Psoas muscle (tissue), 8 donors: ENCODE results near the gene SCAMP3. TPM values are rescaled to one million over a fixed set of nuclear protein-coding genes. Genes with fewer than 3 reads are reported as not detected.

Source experiments
- ATAC-seq, 4 donors: fragments of 200-7000 bp; cut with Tn5 transposase; one replicate each; pipeline ENCODE4 v1.9.1; 2020; ENCODE audit warnings: moderate library complexity in 3 of 4, mild to moderate bottlenecking in 2 of 4
- DNase-seq, 2 donors: peaks; one replicate each; pipeline ENCODE4 v3.0.0-alpha.2; 2020
- H3K27ac ChIP-seq: fragments of 200-600 bp; one replicate; pipeline ENCODE4 v1.8.0; 2022
- H3K27me3 ChIP-seq, 3 donors: fragments of 200-600 bp in 1 of 3; one replicate each; pipeline versions ENCODE4 v1.6.1 to v1.8.0; 2013 to 2022; ENCODE audit warnings: low read length in 2 of 3, mild to moderate bottlenecking in 2 of 3, moderate library complexity in 1 of 3; ENCODE audit not compliant: insufficient read depth in 3 of 3
- H3K36me3 ChIP-seq, 2 donors: fragments of 200-600 bp in 1 of 2; one replicate each; pipeline versions ENCODE4 v1.6.1 to v1.8.0; 2013 to 2022; ENCODE audit warnings: low read depth in 1 of 2, mild to moderate bottlenecking in 1 of 2, moderate library complexity in 1 of 2; ENCODE audit not compliant: insufficient read depth in 1 of 2
- H3K4me1 ChIP-seq: fragments of 200-600 bp; one replicate; pipeline ENCODE4 v1.8.0; 2022
- H3K4me3 ChIP-seq: fragments of 200-600 bp; one replicate; pipeline ENCODE4 v1.8.0; 2022; ENCODE audit warnings: mild to moderate bottlenecking
- H3K9me3 ChIP-seq: fragments of 200-600 bp; one replicate; pipeline ENCODE4 v1.8.0; 2022
- WGBS, 3 donors: extraction: QIAGEN DNeasy Blood & Tissue Kit; methylation state at CpG; one replicate each; pipeline versions ENCODE4 v1.1.6 to v1.1.7; 2013; 5-methylcytosine and 5-hydroxymethylcytosine counted together
- intact Hi-C, 2 donors: fragments of 100-400 bp; cut with DNase I; formaldehyde crosslinking; loops; one replicate each; pipeline versions ENCODE4 v1.11.0 to v1.14.2; 2022
- polyA plus RNA-seq, 3 donors: library from polyadenylated mRNA; stranded (reverse); fragments of 200-250 nt; gene quantifications; one replicate each; pipeline ENCODE4 v1.2.3, GENCODE V29; 2013
- total RNA-seq, 4 donors: library from RNA; stranded (reverse); fragmentation: NEBNext Ultra II Directional in 2 of 4; extraction: Animal tissue kit (Norgen Biotek cat#: 25700) in 2 of 4; gene quantifications; one replicate each; pipeline versions ENCODE4 v1.2.1 to v1.2.4, GENCODE V29; 2021 to 2023
- TF ChIP-seq, protein P1 (sequence below): fragments of 200-600 bp; IDR thresholded peaks from one replicate; pipeline ENCODE4 v1.8.0; 2022; ENCODE audit warnings: antibody characterized with exemption
- donor health status: healthy with polysubstance abuse.
- donor health status: DM: no; HTN: no; CAD: no; lungs with moderate emphysema.
- donor health status: Bipolar disorder and iron deficiency.
- donor health status: healthy.
- donor health status: DM: yes; HTN: yes; CAD: no.
- donor health status: DM: no; HTN: no; CAD: no.
- donor health status: DM: no; HTN: no; CAD: no.
- donor health status: DM: yes; HTN: yes; CAD: no.

SCAMP3 gene
- total and polyA plus RNA-seq, 7 donors = 49.5 to 159 (median 70.7) TPM

DNA sequence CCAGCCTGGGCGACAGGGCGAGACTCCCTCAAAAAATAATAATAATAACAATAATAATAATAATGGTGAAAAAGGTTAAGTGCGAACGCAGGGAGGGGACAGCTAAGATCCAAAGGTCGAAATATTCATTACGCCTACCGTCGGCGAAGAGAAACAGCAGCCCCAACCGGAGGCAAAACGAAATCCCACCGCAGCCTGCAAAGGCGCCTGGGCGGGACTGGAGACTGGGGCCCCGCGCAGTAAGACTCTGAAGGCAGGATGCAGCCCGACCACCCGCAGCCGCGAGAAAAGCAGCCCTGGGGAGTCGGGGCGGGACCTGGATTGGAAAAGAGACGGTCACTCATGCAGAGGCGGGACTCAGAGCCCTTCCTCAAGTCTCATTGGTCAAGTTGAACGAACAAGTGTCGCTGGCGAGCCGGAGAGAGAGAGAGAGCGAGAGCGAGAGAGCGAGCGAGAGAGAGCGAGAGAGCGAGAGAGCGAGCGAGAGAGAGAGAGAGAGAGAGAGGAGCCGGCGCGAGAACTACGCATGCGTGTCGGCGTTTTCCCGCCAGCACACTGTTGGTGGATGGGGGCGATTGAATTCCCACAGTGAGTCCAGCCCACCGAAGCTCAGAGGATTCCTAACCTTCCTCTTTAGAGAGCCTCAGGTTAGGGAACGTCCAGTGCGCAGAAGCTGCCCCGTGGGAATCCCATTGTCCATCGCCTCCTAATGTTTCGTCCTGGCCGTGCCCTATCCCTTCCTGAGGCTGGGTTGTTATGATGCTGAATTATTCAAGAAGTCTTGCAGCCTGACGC is 17.6 kb downstream of the SCAMP3 start:
- Histone ChIP-seq H3K4me3 (peak overlapping the region; percentile 69), H3K36me3 (peaks cover 0 to 23% of the 10 kb centered on the region in 2 donors), H3K4me1 (peaks cover 16% of the 10 kb centered on the region), H3K27ac (peak overlapping the region; percentile 91), H3K9me3 (no peaks in the 10 kb centered on the region), H3K27me3 (no peaks in the 10 kb centered on the region)
- TF ChIP-seq, protein P1, sequence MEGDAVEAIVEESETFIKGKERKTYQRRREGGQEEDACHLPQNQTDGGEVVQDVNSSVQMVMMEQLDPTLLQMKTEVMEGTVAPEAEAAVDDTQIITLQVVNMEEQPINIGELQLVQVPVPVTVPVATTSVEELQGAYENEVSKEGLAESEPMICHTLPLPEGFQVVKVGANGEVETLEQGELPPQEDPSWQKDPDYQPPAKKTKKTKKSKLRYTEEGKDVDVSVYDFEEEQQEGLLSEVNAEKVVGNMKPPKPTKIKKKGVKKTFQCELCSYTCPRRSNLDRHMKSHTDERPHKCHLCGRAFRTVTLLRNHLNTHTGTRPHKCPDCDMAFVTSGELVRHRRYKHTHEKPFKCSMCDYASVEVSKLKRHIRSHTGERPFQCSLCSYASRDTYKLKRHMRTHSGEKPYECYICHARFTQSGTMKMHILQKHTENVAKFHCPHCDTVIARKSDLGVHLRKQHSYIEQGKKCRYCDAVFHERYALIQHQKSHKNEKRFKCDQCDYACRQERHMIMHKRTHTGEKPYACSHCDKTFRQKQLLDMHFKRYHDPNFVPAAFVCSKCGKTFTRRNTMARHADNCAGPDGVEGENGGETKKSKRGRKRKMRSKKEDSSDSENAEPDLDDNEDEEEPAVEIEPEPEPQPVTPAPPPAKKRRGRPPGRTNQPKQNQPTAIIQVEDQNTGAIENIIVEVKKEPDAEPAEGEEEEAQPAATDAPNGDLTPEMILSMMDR = peak; percentile 28
- intact Hi-C loops = no loop called here
- peak; percentile 97 to 98 for DNase-seq
- peak; percentile 93 to 95 (median 94) for ATAC-seq
- WGBS, 3 donors = 0% methylated on average over 49 to 53 of the region's 53 CpGs

DNA sequence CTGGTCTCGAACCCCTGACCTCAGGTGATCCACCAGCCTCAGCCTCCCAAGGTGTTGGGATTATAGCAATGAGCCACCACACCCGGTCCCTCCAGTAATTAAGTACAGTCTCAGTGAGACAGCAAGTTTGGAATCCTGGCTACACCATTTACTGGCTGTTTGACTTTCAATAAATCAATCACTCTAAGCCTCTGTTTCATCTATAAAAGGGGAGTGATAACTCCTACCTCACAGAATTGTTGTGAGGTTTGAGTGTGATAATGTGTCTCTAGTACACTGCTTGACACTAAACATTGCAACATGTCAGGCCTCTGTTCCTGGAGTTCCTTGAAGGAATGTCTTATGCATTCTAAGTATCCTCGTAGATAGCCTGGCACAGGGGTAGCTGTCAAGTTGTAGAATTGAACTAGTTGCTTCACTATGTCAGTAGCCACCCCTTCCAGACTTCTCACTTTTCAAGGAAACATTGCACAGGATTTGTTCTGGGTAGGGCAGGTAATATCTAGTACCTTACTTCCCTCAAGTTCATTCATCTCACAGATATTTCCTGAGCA is 19.3 kb downstream of the SCAMP3 start:
- 66 to 90% (median 73%) methylated on average over 3 of the region's 3 CpGs for WGBS, 3 donors
- Histone ChIP-seq H3K36me3 (peaks cover 0 to 14% of the 10 kb centered on the region in 2 donors), H3K4me1 (peaks cover 16% of the 10 kb centered on the region), H3K27me3 (no peaks in the 10 kb centered on the region), H3K27ac (peak overlapping the region; percentile 91), H3K4me3 (peak overlapping the region; percentile 69), H3K9me3 (no peaks in the 10 kb centered on the region)
- ATAC-seq = no peak
- no peak for DNase-seq
- TF ChIP-seq, protein P1 = no peak
- intact Hi-C loops = no loop called here

DNA sequence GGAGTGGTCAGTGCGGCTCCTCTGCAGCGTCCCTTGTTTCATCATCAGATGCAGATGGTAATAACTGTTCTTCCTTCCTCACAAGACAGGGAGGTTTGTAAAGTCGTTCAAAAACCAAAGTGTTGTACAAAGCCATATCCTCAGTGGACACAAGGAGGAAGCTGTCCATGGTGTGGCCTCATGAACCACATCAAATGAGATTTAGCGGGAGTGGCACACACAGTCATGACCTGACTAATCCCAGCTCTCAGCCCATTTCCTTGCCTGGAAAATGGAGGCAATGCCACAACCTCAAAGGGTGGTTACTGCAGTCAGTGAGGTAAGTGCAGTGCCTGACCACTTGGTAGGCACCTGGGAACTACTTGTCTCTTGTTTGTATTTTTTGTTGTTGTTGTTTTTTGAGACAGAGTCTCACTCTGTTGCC is 20.3 kb downstream of the SCAMP3 start:
- intact Hi-C loops = no loop called here
- H3K27me3 ChIP-seq = no peaks in the 10 kb centered on the region
- TF ChIP-seq, protein P1 = no peak
- H3K4me3 ChIP-seq = no peak overlapping the region
- no peak for DNase-seq
- 59 to 67% (median 61%) methylated on average over 4 of the region's 4 CpGs for WGBS, 3 donors
- no peak overlapping the region for H3K27ac ChIP-seq
- no peaks in the 10 kb centered on the region for H3K9me3 ChIP-seq
- no peak for ATAC-seq
- peaks cover 16% of the 10 kb centered on the region for H3K4me1 ChIP-seq
- peaks cover 2 to 12% of the 10 kb centered on the region in 2 donors for H3K36me3 ChIP-seq

DNA sequence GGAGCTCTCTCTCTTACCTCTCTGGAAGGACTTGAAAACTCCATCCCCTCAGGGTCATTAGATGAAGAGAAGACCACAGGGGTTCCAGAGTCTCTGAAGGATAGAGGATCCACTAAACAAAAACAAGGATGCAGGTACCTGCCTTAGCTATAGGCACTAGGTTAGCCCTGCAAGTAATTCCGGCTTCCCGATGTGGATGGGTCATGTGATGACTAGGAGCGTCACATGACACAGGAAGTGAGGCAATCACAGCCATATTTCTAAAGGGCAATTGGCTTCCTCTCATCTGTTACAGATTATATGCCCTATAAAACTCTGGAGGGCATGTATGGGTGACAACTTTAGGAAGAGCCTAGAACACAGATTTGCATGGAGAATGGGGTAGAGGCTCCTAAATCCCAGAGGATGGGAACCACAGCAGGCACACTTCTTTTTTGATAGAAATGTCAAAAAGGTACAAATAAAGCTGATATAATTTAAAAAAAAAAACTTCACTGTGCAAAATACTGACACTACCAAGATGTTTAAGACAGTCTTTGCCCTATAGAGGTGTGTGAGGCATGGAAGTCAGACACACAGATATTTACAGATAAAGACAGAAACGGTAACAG is 21.0 kb downstream of the SCAMP3 start:
- DNase-seq (no peak), ATAC-seq (peak; percentile 35 to 58 (median 48))
- H3K27ac ChIP-seq = no peak overlapping the region
- no peaks in the 10 kb centered on the region for H3K27me3 ChIP-seq
- peaks cover 16% of the 10 kb centered on the region for H3K4me1 ChIP-seq
- WGBS, 3 donors = 12 to 15% (median 13%) methylated on average over 4 of the region's 4 CpGs
- intact Hi-C loops = no loop called here
- peak overlapping the region; percentile 61 for H3K4me3 ChIP-seq
- no peaks in the 10 kb centered on the region for H3K9me3 ChIP-seq
- peaks cover 3 to 18% of the 10 kb centered on the region in 2 donors for H3K36me3 ChIP-seq
- TF ChIP-seq, protein P1 = no peak
